ENCODE results near the gene SPECC1.
A peak's percentile ranks its signal among the peaks of the same experiment; 100 is the strongest.
"Not testable (repeated sequence)": the region's sequence is repeated elsewhere in the genome, so short reads cannot be mapped to it uniquely, and the experiment has no call there.

Gene SPECC1

DNA sequence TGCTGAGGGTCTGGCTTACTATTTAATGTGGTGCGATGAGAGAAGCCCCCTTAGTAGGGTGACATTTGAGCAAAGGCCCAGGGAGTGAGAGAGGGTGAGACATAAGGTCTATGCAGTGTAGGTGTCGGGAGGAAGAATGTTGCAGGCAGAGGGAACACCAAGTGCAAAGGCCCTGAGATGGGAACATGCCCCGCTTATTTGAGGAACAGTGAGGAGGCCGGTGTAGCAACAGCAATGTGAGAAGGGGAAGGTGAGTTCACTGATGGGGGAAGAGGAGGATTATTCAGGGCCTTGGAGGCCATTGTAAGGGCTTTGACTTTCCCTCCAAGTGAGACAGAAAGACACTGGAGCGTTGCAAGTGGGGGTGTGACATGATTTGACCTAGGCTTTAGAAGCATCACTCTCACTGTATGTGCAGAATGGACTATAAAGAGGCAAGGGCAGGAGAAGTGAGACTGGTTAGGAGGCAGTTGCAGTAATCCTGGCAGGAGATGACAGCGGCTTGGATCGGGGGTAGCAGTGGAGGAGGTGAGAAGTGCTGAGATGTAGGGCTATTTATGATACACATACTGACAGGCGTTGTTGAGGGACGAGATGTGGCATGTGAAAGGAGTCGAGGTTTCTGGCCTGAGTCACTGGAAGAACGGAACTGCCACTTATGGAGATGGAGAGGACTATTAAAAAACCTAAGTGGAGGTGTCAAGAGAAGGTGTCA lies 145.3 kb downstream of the SPECC1 start:
- Histone ChIP-seq H3K36me3 (ENCODE audit: insufficient read depth, low read length) (no peaks in the 10 kb centered on the region), H3K9me3 (ENCODE audit: low read length) (no peaks in the 10 kb centered on the region), H3K9ac (ENCODE audit: low read length) (no peak overlapping the region), H3K27me3 (ENCODE audit: control insufficient read depth in 1 of 2, insufficient read depth in 2 of 2, low read length in 2 of 2) (peaks cover 0 to 19% of the 10 kb centered on the region in 2 donors), H3K27ac (ENCODE audit: low read depth, low read length) (no peak overlapping the region), H3K4me1 (ENCODE audit: insufficient read depth, low read length) (peaks cover 7% of the 10 kb centered on the region), H3K4me3 (ENCODE audit: low read depth in 1 of 2, low read length in 2 of 2) (no peak overlapping the region)

- Histone ChIP-seq H3K9me3 (ENCODE audit: low read length) (no peaks in the 10 kb centered on the region), H3K27ac (ENCODE audit: low read depth, low read length) (no peak overlapping the region), H3K36me3 (ENCODE audit: insufficient read depth, low read length) (no peaks in the 10 kb centered on the region), H3K27me3 (ENCODE audit: control insufficient read depth in 1 of 2, insufficient read depth in 2 of 2, low read length in 2 of 2) (peaks cover 0 to 19% of the 10 kb centered on the region in 2 donors), H3K9ac (ENCODE audit: low read length) (no peak overlapping the region), H3K4me3 (ENCODE audit: low read depth in 1 of 2, low read length in 2 of 2) (peak overlapping the region; percentile 45 to 49), H3K4me1 (ENCODE audit: insufficient read depth, low read length) (peaks cover 7% of the 10 kb centered on the region)
Observed at GRCh38 chr17:20155258-20156195, 146.4 kb downstream of the SPECC1 start.

- no peaks in the 10 kb centered on the region for H3K36me3 ChIP-seq (ENCODE audit: insufficient read depth, low read length)
Observed at GRCh38 chr17:20156196-20157000, 147.2 kb downstream of the SPECC1 start.

DNA sequence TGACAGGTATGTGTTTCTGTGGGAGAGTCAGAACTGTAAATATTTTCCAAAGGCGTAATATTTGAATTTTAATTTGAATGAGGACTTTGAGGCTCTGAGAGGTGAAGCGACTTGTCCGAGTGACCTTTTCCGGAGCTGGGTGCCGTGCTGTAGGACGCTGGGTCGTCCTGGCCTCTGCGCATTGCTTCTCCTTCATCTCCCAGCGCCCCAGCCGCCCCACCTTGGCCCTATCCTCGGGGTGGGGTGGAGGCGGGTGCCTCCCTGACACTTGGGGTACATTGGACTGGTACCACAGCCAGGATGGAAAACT lies 147.8 kb downstream of the SPECC1 start:
- H3K27me3 ChIP-seq (ENCODE audit: control insufficient read depth in 1 of 2, insufficient read depth in 2 of 2, low read length in 2 of 2) = peaks cover 0 to 19% of the 10 kb centered on the region in 2 donors
- H3K9ac ChIP-seq (ENCODE audit: low read length) = no peak overlapping the region
- H3K4me3 ChIP-seq (ENCODE audit: low read depth in 1 of 2, low read length in 2 of 2) = peak overlapping the region; percentile 1 to 49

More at GRCh38 chr17:20156196-20157000, 147.2 kb downstream of the SPECC1 start:
- no peak overlapping the region for H3K9ac ChIP-seq (ENCODE audit: low read length)
- H3K27ac ChIP-seq (ENCODE audit: low read depth, low read length) = no peak overlapping the region
- peaks cover 0 to 19% of the 10 kb centered on the region in 2 donors for H3K27me3 ChIP-seq (ENCODE audit: control insufficient read depth in 1 of 2, insufficient read depth in 2 of 2, low read length in 2 of 2)
- peak overlapping the region; percentile 45 to 49 for H3K4me3 ChIP-seq (ENCODE audit: low read depth in 1 of 2, low read length in 2 of 2)
- no peaks in the 10 kb centered on the region for H3K9me3 ChIP-seq (ENCODE audit: low read length)
- peaks cover 7% of the 10 kb centered on the region for H3K4me1 ChIP-seq (ENCODE audit: insufficient read depth, low read length)

GRCh38 chr17:20158580-20158979 lies 149.4 kb downstream of the SPECC1 start:
- Histone ChIP-seq H3K9ac (ENCODE audit: low read length) (no peak overlapping the region), H3K4me1 (ENCODE audit: insufficient read depth, low read length) (peaks cover 7% of the 10 kb centered on the region), H3K4me3 (ENCODE audit: low read depth in 1 of 2, low read length in 2 of 2) (no peak overlapping the region), H3K9me3 (ENCODE audit: low read length) (no peaks in the 10 kb centered on the region), H3K27ac (ENCODE audit: low read depth, low read length) (no peak overlapping the region), H3K36me3 (ENCODE audit: insufficient read depth, low read length) (no peaks in the 10 kb centered on the region), H3K27me3 (ENCODE audit: control insufficient read depth in 1 of 2, insufficient read depth in 2 of 2, low read length in 2 of 2) (peaks cover 0 to 19% of the 10 kb centered on the region in 2 donors)

More for the DNA sequence above, 147.8 kb downstream of the SPECC1 start:
- Histone ChIP-seq H3K36me3 (ENCODE audit: insufficient read depth, low read length) (no peaks in the 10 kb centered on the region), H3K27ac (ENCODE audit: low read depth, low read length) (no peak overlapping the region), H3K9me3 (ENCODE audit: low read length) (no peaks in the 10 kb centered on the region), H3K4me1 (ENCODE audit: insufficient read depth, low read length) (peaks cover 7% of the 10 kb centered on the region)

DNA sequence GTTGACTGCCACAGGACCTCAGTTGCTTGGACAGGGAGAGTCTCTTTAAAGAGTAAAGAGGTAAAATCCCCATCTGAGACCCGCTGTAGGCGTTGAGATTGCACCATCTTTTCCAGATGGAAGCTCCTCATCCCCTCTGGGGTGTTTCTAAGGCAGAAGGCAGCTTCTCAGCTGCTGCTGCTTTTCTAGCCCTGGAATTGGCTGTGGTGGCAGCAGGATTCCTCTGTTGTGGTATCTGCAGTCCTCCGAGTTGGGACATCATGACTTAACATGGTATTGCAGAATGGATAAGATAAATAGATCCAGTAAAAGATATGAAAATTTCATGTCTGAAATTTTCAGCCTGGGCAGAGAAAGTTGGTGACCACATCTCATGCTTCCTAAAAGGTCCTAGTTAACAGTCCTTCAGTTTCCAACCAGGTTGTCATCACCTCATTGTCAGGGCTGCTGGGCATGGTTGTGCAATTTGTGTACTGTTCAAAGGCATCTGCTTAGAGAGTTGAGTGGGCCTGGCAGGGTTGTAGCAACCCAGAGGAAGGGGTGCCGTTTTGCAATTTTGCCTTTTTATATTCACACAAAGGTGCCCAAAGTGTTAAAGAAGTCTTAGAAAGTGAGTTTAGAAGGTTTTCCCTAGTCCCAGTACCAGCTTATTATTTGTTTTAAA lies 150.4 kb downstream of the SPECC1 start:
- no peaks in the 10 kb centered on the region for H3K9me3 ChIP-seq (ENCODE audit: low read length)
- no peak overlapping the region for H3K4me3 ChIP-seq (ENCODE audit: low read depth in 1 of 2, low read length in 2 of 2)
- H3K9ac ChIP-seq (ENCODE audit: low read length) = no peak overlapping the region
- no peak overlapping the region for H3K27ac ChIP-seq (ENCODE audit: low read depth, low read length)
- peaks cover 0 to 19% of the 10 kb centered on the region in 2 donors for H3K27me3 ChIP-seq (ENCODE audit: control insufficient read depth in 1 of 2, insufficient read depth in 2 of 2, low read length in 2 of 2)
- H3K36me3 ChIP-seq (ENCODE audit: insufficient read depth, low read length) = no peaks in the 10 kb centered on the region
- peaks cover 7% of the 10 kb centered on the region for H3K4me1 ChIP-seq (ENCODE audit: insufficient read depth, low read length)

DNA sequence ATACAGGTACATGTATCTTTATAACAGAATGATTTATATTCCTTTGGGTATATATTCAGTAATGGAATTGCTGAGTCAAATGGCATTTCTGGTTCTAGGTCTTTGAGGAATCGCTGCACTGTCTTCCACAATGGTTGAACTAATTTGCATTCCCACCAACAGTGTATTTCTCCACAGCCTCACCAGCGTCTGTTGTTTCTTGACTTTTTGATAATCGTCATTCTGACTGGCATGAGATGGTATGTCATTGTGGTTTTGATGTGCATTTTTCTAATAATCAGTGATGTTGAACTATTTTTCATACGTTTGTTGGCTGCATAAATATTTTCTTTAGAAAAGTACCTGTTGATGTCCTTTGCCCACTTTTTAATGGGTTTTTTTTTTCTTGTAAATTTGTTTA lies 156.4 kb downstream of the SPECC1 start:
- H3K27ac ChIP-seq (ENCODE audit: low read depth, low read length); H3K4me1 ChIP-seq (ENCODE audit: insufficient read depth, low read length); H3K4me3 ChIP-seq (ENCODE audit: low read depth in 1 of 2, low read length in 2 of 2); H3K9me3 ChIP-seq (ENCODE audit: low read length); H3K27me3 ChIP-seq (ENCODE audit: control insufficient read depth in 1 of 2, insufficient read depth in 2 of 2, low read length in 2 of 2); H3K36me3 ChIP-seq (ENCODE audit: insufficient read depth, low read length); H3K9ac ChIP-seq (ENCODE audit: low read length): not testable (repeated sequence)

DNA sequence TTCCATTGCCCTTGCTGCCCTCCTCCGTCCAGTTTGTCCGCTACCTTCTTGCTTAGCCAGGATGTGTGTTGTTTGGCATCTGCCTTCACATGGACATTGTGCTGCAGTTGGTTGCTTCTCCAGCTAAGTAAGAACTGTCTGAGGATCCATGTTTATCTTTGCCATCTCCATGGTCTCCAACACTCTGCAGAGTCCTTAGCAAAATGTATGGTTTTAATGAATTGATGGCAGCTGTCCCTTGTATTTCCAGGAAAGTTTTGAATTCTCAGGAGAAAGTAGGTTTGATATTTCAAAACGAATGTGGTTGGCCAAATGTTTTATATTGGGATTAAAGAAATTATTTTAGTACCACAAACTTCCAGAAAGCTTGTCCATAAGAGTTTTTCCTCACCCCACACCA lies 160.9 kb downstream of the SPECC1 start:
- Histone ChIP-seq H3K9me3 (ENCODE audit: low read length) (no peaks in the 10 kb centered on the region), H3K9ac (ENCODE audit: low read length) (no peak overlapping the region), H3K4me3 (ENCODE audit: low read depth in 1 of 2, low read length in 2 of 2) (no peak overlapping the region), H3K27me3 (ENCODE audit: control insufficient read depth in 1 of 2, insufficient read depth in 2 of 2, low read length in 2 of 2) (no peaks in the 10 kb centered on the region), H3K36me3 (ENCODE audit: insufficient read depth, low read length) (no peaks in the 10 kb centered on the region), H3K4me1 (ENCODE audit: insufficient read depth, low read length) (no peaks in the 10 kb centered on the region), H3K27ac (ENCODE audit: low read depth, low read length) (no peak overlapping the region)

GRCh38 chr17:20171741-20172365 lies 162.7 kb downstream of the SPECC1 start:
- no peak overlapping the region for H3K4me3 ChIP-seq (ENCODE audit: low read depth in 1 of 2, low read length in 2 of 2)
- no peaks in the 10 kb centered on the region for H3K27me3 ChIP-seq (ENCODE audit: control insufficient read depth in 1 of 2, insufficient read depth in 2 of 2, low read length in 2 of 2)
- H3K4me1 ChIP-seq (ENCODE audit: insufficient read depth, low read length) = no peaks in the 10 kb centered on the region
- no peak overlapping the region for H3K9ac ChIP-seq (ENCODE audit: low read length)
- no peaks in the 10 kb centered on the region for H3K36me3 ChIP-seq (ENCODE audit: insufficient read depth, low read length)
- no peak overlapping the region for H3K27ac ChIP-seq (ENCODE audit: low read depth, low read length)
- no peaks in the 10 kb centered on the region for H3K9me3 ChIP-seq (ENCODE audit: low read length)

GRCh38 chr17:20172376-20172775 lies 163.2 kb downstream of the SPECC1 start:
- Histone ChIP-seq H3K4me1 (ENCODE audit: insufficient read depth, low read length) (no peaks in the 10 kb centered on the region), H3K4me3 (ENCODE audit: low read depth in 1 of 2, low read length in 2 of 2) (no peak overlapping the region), H3K9me3 (ENCODE audit: low read length) (no peaks in the 10 kb centered on the region), H3K27me3 (ENCODE audit: control insufficient read depth in 1 of 2, insufficient read depth in 2 of 2, low read length in 2 of 2) (no peaks in the 10 kb centered on the region), H3K36me3 (ENCODE audit: insufficient read depth, low read length) (no peaks in the 10 kb centered on the region), H3K27ac (ENCODE audit: low read depth, low read length) (no peak overlapping the region), H3K9ac (ENCODE audit: low read length) (no peak overlapping the region)

All from muscle layer of colon (tissue), 2 donors.